Endothelial cell of umbilical vein (primary cell): ENCODE data around the gene WNT7B.

Source experiments
- CTCF ChIP-seq, 2 donors: IDR thresholded peaks; 1 replicate in 1 of 2; 2 replicates in 1 of 2; pipeline ENCODE4 v1.5.1; 2011; ENCODE audit warnings: low read length in 2 of 2, mild to moderate bottlenecking in 2 of 2, moderate library complexity in 2 of 2, control low read depth in 1 of 2, inconsistent platforms in 1 of 2, low read depth in 1 of 2; ENCODE audit not compliant: insufficient read depth in 1 of 2; ENCODE audit errors: extremely low read depth in 1 of 2
- EZH2 ChIP-seq: IDR thresholded peaks from 2 replicates; pipeline ENCODE4 v1.6.1; 2012; ENCODE audit warnings: borderline replicate concordance, low read depth, mild to moderate bottlenecking, moderate library complexity, low read length, inconsistent platforms; ENCODE audit not compliant: severe bottlenecking
- GATA2 ChIP-seq: IDR thresholded peaks from 2 replicates; pipeline ENCODE4 v1.7.0; 2011; ENCODE audit warnings: low read depth, mild to moderate bottlenecking, moderate library complexity, mixed read lengths, low read length; ENCODE audit not compliant: insufficient read length, insufficient read depth
- MYC ChIP-seq: IDR thresholded peaks from one replicate; pipeline ENCODE4 v1.6.1; 2011; ENCODE audit warnings: mild to moderate bottlenecking, low read depth, low read length
- POLR2A ChIP-seq: IDR thresholded peaks from 2 replicates; pipeline ENCODE4 v1.6.1; 2012; ENCODE audit warnings: low read depth, mild to moderate bottlenecking, control low read depth, low read length
- POLR2AphosphoS5 ChIP-seq: IDR thresholded peaks from 2 replicates; pipeline ENCODE4 v1.6.1; 2012; ENCODE audit warnings: low read depth, mild to moderate bottlenecking, control low read depth, low read length, moderate library complexity; ENCODE audit not compliant: insufficient read depth

- TF ChIP-seq POLR2AphosphoS5 (no peak), CTCF (IDR thresholded peaks at IDR 0.05; ENCODE audit: extremely low read depth in 1 of 2, insufficient read depth in 1 of 2, low read depth in 1 of 2, low read length in 2 of 2) (no peak), POLR2A (no peak), EZH2 (no peak), MYC (no peak), GATA2 (no peak)
These were observed 48.4 kb upstream of the WNT7B start for GRCh38 chr22:46025225-46025972.
